HEK293T (cell line): ENCODE measurements around the gene ZNF429.

ENCODE experiments used
- ELF4 ChIP-seq: fragments of 450-650 bp; IDR thresholded peaks from 2 replicates; pipeline ENCODE4 v1.6.1; 2017; ENCODE audit warnings: antibody characterized with exemption
- FOXK2 ChIP-seq: fragments of 450-650 bp; IDR thresholded peaks from 2 replicates; pipeline ENCODE4 v1.6.1; 2016; ENCODE audit warnings: mild to moderate bottlenecking
- L3MBTL2 ChIP-seq: fragments of 450-650 bp; conservative IDR thresholded peaks from 2 replicates; pipeline ENCODE4 v1.6.1; 2016; ENCODE audit warnings: mild to moderate bottlenecking
- NFRKB ChIP-seq: fragments of 450-650 bp; IDR thresholded peaks from 2 replicates; pipeline ENCODE4 v1.6.1; 2016; ENCODE audit warnings: mild to moderate bottlenecking, moderate library complexity
- SP1 ChIP-seq: fragments of 450-650 bp; IDR thresholded peaks from 2 replicates; pipeline ENCODE4 v1.6.1; 2017
- TARDBP ChIP-seq: fragments of 450-650 bp; IDR thresholded peaks from 2 replicates; pipeline ENCODE4 v1.6.1; 2016

GRCh38 chr19:21595185-21595584 is 89.8 kb downstream of the ZNF429 start:
- TF ChIP-seq TARDBP, result no peak
- no peak for TF ChIP-seq ELF4
- no peak for TF ChIP-seq FOXK2
- TF ChIP-seq NFRKB, result no peak
- TF ChIP-seq SP1, result no peak
- no peak for TF ChIP-seq L3MBTL2
